ACC112 (cell line): ENCODE measurements around the gene TCERG1L.

Experiments
- H2AFZ ChIP-seq: fragments of 200-600 bp; sonication (generic); one replicate; pipeline ENCODE4 v1.6.0; 2017; ENCODE audit warnings: antibody characterized with exemption, low read length; ENCODE audit not compliant: unreplicated experiment
- H3K27ac ChIP-seq: fragments of 200-600 bp; sonication (generic); 2 replicates; pipeline ENCODE4 v1.5.1; 2014; ENCODE audit warnings: low read depth, mild to moderate bottlenecking, antibody characterized with exemption, low read length, moderate library complexity
- H3K27me3 ChIP-seq: fragments of 200-600 bp; sonication (generic); 2 replicates; pipeline ENCODE4 v1.6.1; 2014; ENCODE audit warnings: mild to moderate bottlenecking, antibody characterized with exemption, low read length, moderate library complexity, mixed read lengths; ENCODE audit not compliant: insufficient read depth
- H3K36me3 ChIP-seq: fragments of 200-600 bp; sonication (generic); 2 replicates; pipeline ENCODE4 v1.6.1; 2016; ENCODE audit warnings: mild to moderate bottlenecking, antibody characterized with exemption, low read length, moderate library complexity, mixed read lengths; ENCODE audit not compliant: insufficient read depth
- H3K4me1 ChIP-seq: fragments of 200-600 bp; sonication (generic); one replicate; pipeline ENCODE4 v1.6.1; 2016; ENCODE audit warnings: low read length, mixed read lengths; ENCODE audit not compliant: insufficient read depth, unreplicated experiment, control insufficient read depth
- H3K4me3 ChIP-seq: fragments of 200-600 bp; sonication (generic); 2 replicates; pipeline ENCODE4 v1.5.1; 2014; ENCODE audit warnings: mild to moderate bottlenecking, low read depth, low read length
- H3K79me2 ChIP-seq: fragments of 200-600 bp; sonication (generic); one replicate; pipeline ENCODE4 v1.6.0; 2016; ENCODE audit warnings: low read length; ENCODE audit not compliant: control insufficient read depth, unreplicated experiment, insufficient read depth

The TCERG1L gene

DNA sequence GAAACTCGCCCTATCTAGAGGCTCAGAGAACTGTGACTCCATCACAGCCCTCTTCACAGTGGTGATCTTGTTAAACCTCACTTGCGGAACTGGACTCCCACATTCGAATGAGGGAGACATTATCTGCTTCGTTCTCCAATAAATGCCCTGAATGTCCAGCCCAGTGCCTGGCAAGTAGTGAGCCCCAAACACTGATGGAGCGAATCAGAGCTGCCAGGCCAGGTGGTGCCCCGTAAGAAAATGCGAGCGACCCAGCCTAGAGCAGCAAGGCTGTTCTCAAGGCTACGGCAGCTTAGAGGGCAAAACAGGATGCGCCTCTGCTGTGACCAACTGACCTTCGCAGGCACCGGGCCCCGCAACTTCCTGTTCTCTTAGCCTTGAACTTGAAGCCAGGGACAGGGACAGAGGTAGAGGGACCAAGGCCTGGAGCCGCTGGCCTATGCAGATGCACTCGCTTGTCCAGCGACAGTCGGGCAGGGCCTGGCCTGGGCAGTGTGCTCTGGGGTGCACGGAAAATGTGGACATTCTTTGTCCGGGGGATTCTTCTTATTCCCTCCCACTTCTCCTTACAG, 217.6 kb downstream of the TCERG1L start:
- H3K27ac ChIP-seq = no peak overlapping the region
- H2AFZ ChIP-seq = no peak overlapping the region
- H3K4me3 ChIP-seq = no peak overlapping the region
- no peaks in the 10 kb centered on the region for H3K79me2 ChIP-seq
- no peaks in the 10 kb centered on the region for H3K36me3 ChIP-seq
- no peaks in the 10 kb centered on the region for H3K4me1 ChIP-seq
- H3K27me3 ChIP-seq = no peaks in the 10 kb centered on the region

DNA sequence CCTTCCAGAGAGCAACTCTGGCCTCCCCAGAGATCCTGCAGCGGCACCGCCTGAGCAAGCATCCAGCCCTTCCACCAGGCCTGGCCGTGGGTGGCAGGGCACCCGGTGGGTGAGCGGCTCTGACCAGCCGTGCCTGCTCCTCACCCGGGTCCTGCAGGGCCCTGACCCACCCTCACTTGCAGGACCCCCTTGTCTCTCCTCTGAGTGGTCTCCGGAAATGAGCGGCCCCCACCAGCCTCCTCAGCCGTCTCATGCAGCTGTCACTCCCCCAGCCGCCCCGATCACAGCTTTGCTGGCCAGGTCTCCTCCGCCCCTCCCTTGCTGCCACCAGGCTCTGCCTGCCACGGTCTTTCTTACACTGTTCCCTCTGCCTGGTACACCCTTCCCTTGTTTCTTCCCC, 218.2 kb downstream of the TCERG1L start:
- H3K79me2 ChIP-seq = no peaks in the 10 kb centered on the region
- H3K4me1 ChIP-seq = no peaks in the 10 kb centered on the region
- H3K27ac ChIP-seq = no peak overlapping the region
- no peak overlapping the region for H2AFZ ChIP-seq
- H3K4me3 ChIP-seq = no peak overlapping the region
- H3K27me3 ChIP-seq = no peaks in the 10 kb centered on the region
- H3K36me3 ChIP-seq = no peaks in the 10 kb centered on the region

GRCh38 chr10:131092876-131093275, 218.6 kb downstream of the TCERG1L start:
- Histone ChIP-seq H3K79me2 (no peaks in the 10 kb centered on the region), H3K4me1 (no peaks in the 10 kb centered on the region), H3K36me3 (no peaks in the 10 kb centered on the region), H3K27me3 (no peaks in the 10 kb centered on the region), H3K27ac (no peak overlapping the region), H2AFZ (no peak overlapping the region), H3K4me3 (no peak overlapping the region)

GRCh38 chr10:131092386-131092785, 219.1 kb downstream of the TCERG1L start:
- Histone ChIP-seq H3K27me3 (no peaks in the 10 kb centered on the region), H2AFZ (no peak overlapping the region), H3K36me3 (no peaks in the 10 kb centered on the region), H3K79me2 (no peaks in the 10 kb centered on the region), H3K27ac (no peak overlapping the region), H3K4me1 (no peaks in the 10 kb centered on the region), H3K4me3 (no peak overlapping the region)

- Histone ChIP-seq H3K27ac (no peak overlapping the region), H3K36me3 (no peaks in the 10 kb centered on the region), H3K79me2 (no peaks in the 10 kb centered on the region), H3K27me3 (no peaks in the 10 kb centered on the region), H2AFZ (no peak overlapping the region), H3K4me1 (no peaks in the 10 kb centered on the region), H3K4me3 (no peak overlapping the region)
These were observed 219.8 kb downstream of the TCERG1L start for GRCh38 chr10:131091682-131092081.

DNA sequence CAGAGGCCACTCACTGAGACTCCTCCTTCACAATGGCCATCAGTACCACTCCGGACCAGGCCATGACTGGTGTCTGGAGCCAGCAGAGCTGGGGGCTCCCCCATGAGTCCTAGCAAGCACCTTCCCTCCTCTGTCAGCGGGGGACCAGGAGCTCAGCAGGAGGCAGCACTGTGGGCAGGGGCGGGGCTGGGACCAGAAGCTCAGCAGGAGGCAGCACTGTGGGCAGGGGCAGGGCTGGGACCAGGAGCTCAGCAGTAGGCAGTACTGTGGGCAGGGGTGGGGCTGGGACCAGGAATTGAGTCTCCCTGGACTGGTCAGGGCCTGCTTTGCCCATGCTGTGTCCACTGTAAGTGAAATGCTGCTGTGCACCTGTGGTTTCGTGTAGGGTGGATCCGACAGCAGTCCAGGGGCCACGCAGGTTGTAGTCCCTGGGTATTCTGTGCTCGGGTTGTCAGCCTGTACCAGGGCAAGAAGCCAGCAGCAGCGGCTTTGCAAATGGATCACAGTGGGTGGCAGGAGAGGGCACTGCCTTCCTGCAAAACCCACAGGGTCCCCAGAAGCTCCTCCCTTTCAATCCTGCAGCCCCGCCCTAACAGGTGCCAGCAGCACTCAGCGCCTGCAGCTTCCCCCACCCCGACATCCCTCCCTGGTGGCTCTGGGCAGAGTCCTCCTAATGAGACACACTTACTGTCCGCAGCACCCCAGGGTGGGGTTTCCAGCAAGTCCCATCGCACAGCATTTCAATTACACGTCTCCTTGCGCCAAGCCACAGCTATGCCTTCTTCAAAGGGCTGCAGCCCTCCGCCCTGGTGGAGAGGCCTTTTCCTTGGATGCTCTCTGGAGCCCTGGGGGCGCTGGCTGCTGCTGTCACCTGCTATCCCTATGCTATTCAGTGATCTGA, 220.5 kb downstream of the TCERG1L start:
- H3K79me2 ChIP-seq = no peaks in the 10 kb centered on the region
- no peaks in the 10 kb centered on the region for H3K36me3 ChIP-seq
- H3K4me1 ChIP-seq = no peaks in the 10 kb centered on the region
- H3K4me3 ChIP-seq = no peak overlapping the region
- H2AFZ ChIP-seq = no peak overlapping the region
- H3K27me3 ChIP-seq = no peaks in the 10 kb centered on the region
- H3K27ac ChIP-seq = no peak overlapping the region

- H2AFZ ChIP-seq = no peak overlapping the region
- H3K4me1 ChIP-seq = no peaks in the 10 kb centered on the region
- H3K79me2 ChIP-seq = no peaks in the 10 kb centered on the region
- no peaks in the 10 kb centered on the region for H3K36me3 ChIP-seq
- no peak overlapping the region for H3K27ac ChIP-seq
- H3K27me3 ChIP-seq = no peaks in the 10 kb centered on the region
- no peak overlapping the region for H3K4me3 ChIP-seq
These were observed 221.7 kb downstream of the TCERG1L start for GRCh38 chr10:131089861-131090260.

DNA sequence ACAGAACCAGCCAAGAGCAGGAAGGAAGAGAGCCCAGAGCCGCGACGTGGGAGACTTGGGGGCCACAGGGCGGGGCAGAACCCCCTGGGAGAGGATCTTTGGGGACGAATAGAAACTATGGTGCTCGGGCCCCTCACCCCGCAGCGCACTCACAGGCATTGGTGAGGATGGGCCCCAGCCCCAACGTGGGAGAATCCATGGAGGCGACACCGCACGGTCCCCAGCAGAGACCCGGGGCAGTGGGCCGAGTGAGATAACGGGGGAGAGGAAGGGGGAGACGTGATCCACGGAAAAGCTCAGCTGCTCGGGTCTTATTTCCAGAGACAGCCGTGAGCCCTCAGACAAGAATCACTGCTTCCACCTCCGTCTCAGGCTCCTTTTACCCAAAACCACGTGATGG, 222.4 kb downstream of the TCERG1L start:
- Histone ChIP-seq H3K27me3 (no peaks in the 10 kb centered on the region), H3K4me3 (no peak overlapping the region), H3K27ac (no peak overlapping the region), H3K4me1 (no peaks in the 10 kb centered on the region), H2AFZ (no peak overlapping the region), H3K79me2 (no peaks in the 10 kb centered on the region), H3K36me3 (no peaks in the 10 kb centered on the region)

- H2AFZ ChIP-seq = no peak overlapping the region
- no peak overlapping the region for H3K4me3 ChIP-seq
- H3K27me3 ChIP-seq = no peaks in the 10 kb centered on the region
- H3K4me1 ChIP-seq = no peaks in the 10 kb centered on the region
- H3K36me3 ChIP-seq = no peaks in the 10 kb centered on the region
- no peak overlapping the region for H3K27ac ChIP-seq
- H3K79me2 ChIP-seq = no peaks in the 10 kb centered on the region
These were observed 222.9 kb downstream of the TCERG1L start for GRCh38 chr10:131088619-131089018.

- H2AFZ ChIP-seq = no peak overlapping the region
- H3K79me2 ChIP-seq = no peaks in the 10 kb centered on the region
- H3K27me3 ChIP-seq = no peaks in the 10 kb centered on the region
- no peaks in the 10 kb centered on the region for H3K4me1 ChIP-seq
- no peak overlapping the region for H3K27ac ChIP-seq
- H3K36me3 ChIP-seq = no peaks in the 10 kb centered on the region
- H3K4me3 ChIP-seq = no peak overlapping the region
These were observed 223.9 kb downstream of the TCERG1L start for GRCh38 chr10:131087464-131088215.
